ENCODE measurements around the gene ANXA9.

ANXA9 gene

DNA sequence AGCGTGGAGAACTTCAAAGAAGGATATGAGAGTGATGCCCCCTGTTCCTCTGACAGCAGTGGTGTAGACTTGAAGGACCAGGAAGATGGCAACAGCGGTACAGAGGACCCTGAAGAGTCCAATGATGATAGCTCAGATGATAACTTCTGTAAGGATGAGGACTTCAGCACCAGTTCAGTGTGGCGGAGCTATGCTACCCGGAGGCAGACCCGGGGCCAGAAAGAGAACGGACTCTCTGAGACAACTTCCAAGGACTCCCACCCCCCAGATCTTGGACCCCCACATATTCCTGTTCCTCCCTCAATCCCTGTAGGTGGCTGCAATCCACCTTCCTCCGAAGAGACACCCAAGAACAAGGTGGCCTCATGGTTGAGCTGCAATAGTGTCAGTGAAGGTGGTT lies 21.4 kb upstream of the ANXA9 start:
- DNase-seq (ENCODE audit: low read depth, low spot score): no peak
- ChIA-PET POLR2A (interaction anchor here (0.6 to 0.7 kb wide), 2 partner anchors 15 to 20 kb away, joined by 3 to 4 read pairs; no protein-coding TSS in a partner anchor), CTCF (interaction anchor here (1.4 kb wide), 1 partner anchor 46 kb away, joined by 3 read pairs; the partner anchor contains the start of gene MINDY1)
- TF ChIP-seq, protein P1, sequence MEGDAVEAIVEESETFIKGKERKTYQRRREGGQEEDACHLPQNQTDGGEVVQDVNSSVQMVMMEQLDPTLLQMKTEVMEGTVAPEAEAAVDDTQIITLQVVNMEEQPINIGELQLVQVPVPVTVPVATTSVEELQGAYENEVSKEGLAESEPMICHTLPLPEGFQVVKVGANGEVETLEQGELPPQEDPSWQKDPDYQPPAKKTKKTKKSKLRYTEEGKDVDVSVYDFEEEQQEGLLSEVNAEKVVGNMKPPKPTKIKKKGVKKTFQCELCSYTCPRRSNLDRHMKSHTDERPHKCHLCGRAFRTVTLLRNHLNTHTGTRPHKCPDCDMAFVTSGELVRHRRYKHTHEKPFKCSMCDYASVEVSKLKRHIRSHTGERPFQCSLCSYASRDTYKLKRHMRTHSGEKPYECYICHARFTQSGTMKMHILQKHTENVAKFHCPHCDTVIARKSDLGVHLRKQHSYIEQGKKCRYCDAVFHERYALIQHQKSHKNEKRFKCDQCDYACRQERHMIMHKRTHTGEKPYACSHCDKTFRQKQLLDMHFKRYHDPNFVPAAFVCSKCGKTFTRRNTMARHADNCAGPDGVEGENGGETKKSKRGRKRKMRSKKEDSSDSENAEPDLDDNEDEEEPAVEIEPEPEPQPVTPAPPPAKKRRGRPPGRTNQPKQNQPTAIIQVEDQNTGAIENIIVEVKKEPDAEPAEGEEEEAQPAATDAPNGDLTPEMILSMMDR (IDR thresholded peaks at IDR 0.05; ENCODE audit: insufficient read depth, low read length, missing control alignments): no peak
- H3K4me3 ChIP-seq (ENCODE audit: low read depth, low read length): no peak overlapping the region

DNA sequence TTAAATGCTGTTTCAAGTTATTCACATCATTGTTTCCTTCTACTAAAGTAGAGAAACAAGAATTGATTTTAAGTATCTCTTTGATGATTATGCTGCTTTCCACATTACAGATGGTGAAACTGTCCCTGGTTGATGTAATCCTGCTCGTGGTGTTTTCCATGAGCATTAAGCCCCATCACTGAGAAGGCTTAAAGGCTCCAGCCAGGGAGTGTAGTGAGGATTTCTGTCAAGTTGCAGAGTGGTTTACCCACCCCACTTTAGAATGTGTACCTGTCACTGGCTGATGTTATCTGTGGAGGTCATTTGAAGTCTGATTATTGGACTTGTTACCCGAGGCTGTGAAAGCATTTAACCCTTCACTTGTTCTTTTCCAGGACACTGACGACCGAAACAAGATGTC lies 20.3 kb upstream of the ANXA9 start:
- CTCF ChIA-PET: interaction anchor here (1.3 to 2.3 kb wide), 2 partner anchors 34 to 44 kb away, joined by 3 to 10 read pairs; partner anchors contain the start of gene MINDY1
- DNase-seq (ENCODE audit: low read depth, low spot score): no peak
- POLR2A ChIA-PET: interaction anchor here (1.3 kb wide), 1 partner anchor 10 kb away, joined by 3 read pairs; no protein-coding TSS in a partner anchor
- TF ChIP-seq, protein P1 (IDR thresholded peaks at IDR 0.05; ENCODE audit: insufficient read depth, low read length, missing control alignments): no peak
- H3K4me3 ChIP-seq (ENCODE audit: low read depth, low read length): no peak overlapping the region

DNA sequence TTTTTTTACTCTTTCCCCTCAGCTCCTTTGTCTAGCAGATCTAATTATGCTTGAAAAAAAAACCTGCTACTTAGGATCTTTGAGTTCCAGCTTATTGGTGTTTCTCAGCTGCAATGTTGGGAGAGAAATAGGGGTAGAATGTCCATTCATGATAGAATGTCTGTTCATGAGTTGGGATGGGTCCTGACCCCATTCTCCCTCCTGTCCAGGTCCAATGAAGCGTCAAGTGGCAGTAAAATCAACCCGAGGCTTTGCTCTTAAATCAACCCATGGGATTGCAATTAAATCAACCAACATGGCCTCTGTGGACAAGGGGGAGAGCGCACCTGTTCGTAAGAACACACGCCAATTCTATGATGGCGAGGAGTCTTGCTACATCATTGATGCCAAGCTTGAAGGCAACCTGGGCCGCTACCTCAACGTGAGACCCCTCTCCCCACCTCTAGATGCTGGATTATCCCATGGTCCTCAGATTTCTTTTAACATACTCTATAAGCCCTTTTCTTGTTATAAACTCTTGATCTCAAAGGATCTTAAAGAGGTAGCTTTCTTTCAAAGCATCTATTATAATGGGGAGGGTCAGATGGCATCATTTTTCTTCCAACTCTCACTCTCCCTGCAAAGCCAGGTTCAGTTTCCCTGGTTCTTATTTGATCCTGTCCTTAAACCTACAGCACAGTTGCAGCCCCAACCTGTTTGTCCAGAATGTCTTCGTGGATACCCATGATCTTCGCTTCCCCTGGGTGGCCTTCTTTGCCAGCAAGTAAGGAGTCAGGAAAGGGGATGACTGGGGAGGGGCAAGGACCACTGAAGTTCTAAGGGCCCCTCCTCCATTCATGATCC lies 18.6 kb upstream of the ANXA9 start:
- CTCF ChIA-PET: interaction anchor here (1.3 to 2.3 kb wide), 2 partner anchors 32 to 43 kb away, joined by 3 to 10 read pairs; partner anchors contain the start of gene MINDY1
- POLR2A ChIA-PET: interaction anchor here (0.6 to 0.7 kb wide), 2 partner anchors 10 to 806 kb away, joined by 3 read pairs; no protein-coding TSS in a partner anchor

DNA sequence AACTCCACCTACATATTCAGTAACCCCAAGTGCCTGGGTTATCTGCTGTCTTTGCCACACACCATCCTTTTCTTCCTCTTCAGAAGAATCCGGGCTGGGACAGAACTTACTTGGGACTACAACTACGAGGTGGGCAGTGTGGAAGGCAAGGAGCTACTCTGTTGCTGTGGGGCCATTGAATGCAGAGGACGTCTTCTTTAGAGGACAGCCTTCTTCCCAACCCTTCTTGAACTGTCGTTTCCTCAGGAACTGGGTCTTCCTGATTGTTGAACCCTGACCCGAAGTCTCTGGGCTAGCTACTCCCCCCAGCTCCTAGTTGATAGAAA lies 18.0 kb upstream of the ANXA9 start:
- CTCF ChIA-PET: interaction anchor here (2.3 kb wide), 1 partner anchor 32 kb away, joined by 10 read pairs; no protein-coding TSS in a partner anchor
- POLR2A ChIA-PET: no interaction called here
- H3K4me3 ChIP-seq (ENCODE audit: low read depth, low read length): no peak overlapping the region
- DNase-seq (ENCODE audit: low read depth, low spot score): no peak
- TF ChIP-seq, protein P1 (IDR thresholded peaks at IDR 0.05; ENCODE audit: insufficient read depth, low read length, missing control alignments): no peak

More for the DNA sequence above, 18.6 kb upstream of the ANXA9 start:
- no peak for DNase-seq (ENCODE audit: low read depth, low spot score)
- TF ChIP-seq, protein P1 (IDR thresholded peaks at IDR 0.05; ENCODE audit: insufficient read depth, low read length, missing control alignments): no peak
- no peak overlapping the region for H3K4me3 ChIP-seq (ENCODE audit: low read depth, low read length)

DNA sequence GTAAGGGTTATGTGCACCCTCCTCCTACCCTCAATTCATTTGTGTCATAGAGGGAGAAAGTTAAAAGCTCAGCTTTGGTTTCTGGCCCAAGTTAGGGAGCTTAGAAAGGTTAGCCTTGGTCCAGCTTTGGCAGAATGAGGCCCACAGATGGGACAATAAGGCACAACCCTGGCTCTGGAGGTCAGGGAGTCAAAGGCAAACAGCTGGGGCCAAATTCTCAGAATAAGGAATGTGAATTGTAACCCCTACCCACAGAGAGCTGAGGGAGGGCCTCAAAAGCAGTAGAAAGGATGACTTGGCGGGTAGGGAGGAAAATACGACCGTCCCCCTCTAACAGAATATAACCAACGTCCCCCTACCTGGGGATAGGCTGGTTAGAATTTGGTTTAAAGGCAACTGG lies 16.5 kb upstream of the ANXA9 start:
- H3K4me3 ChIP-seq (ENCODE audit: low read depth, low read length): no peak overlapping the region
- DNase-seq (ENCODE audit: low read depth, low spot score): no peak
- POLR2A ChIA-PET: no interaction called here
- TF ChIP-seq, protein P1 (IDR thresholded peaks at IDR 0.05; ENCODE audit: insufficient read depth, low read length, missing control alignments): no peak
- CTCF ChIA-PET: interaction anchor here (0.9 to 1.9 kb wide), 4 partner anchors 10 to 30 kb away, joined by 3 to 6 read pairs (median 4); no protein-coding TSS in a partner anchor

DNA sequence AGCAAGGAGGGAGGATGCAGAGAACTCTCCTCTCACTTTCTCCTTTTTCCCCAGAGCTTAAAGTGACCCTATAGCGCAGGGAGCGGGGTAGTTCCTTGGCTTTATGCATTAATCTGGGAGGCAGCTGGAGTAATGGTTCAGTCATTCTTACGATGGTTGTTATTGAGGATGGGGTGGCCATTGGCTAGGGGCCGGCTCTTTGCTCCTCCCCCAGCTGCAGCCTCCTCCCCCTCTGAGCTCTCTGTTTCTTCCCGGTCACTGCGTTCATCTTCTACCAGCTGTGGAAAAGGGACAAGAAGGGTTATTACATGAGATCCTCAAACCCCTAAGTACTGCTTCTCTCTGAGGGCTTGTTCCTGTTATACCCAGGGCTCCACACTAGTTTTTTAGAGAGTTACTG lies 16.1 kb upstream of the ANXA9 start:
- ChIA-PET CTCF (interaction anchor here (0.9 to 1.9 kb wide), 3 partner anchors 11 to 29 kb away, joined by 3 to 6 read pairs (median 4); no protein-coding TSS in a partner anchor), POLR2A (interaction anchor here (0.7 kb wide), 1 partner anchor 35 kb away, joined by 7 read pairs; no protein-coding TSS in a partner anchor)
- DNase-seq (ENCODE audit: low read depth, low spot score): no peak
- TF ChIP-seq, protein P1 (IDR thresholded peaks at IDR 0.05; ENCODE audit: insufficient read depth, low read length, missing control alignments): no peak
- no peak overlapping the region for H3K4me3 ChIP-seq (ENCODE audit: low read depth, low read length)

Measured in AG04449 (cell line).